Forelimb muscle (tissue), 1 donor: Measurements from ENCODE around the gene KNOP1. TPM values are rescaled to one million over a fixed set of nuclear protein-coding genes. Genes with fewer than 3 reads are reported as not detected.

ENCODE experiments used
- DNase-seq: peaks from one replicate; pipeline ENCODE4 v3.0.0-alpha.2; 2013; ENCODE audit warnings: low read depth
- polyA plus RNA-seq: library from polyadenylated mRNA; unstranded; fragments of 120-200 nt; gene quantifications from one replicate; pipeline ENCODE4 v1.2.1, GENCODE V29; 2013; ENCODE audit not compliant: insufficient read length

The KNOP1 gene, protein sequence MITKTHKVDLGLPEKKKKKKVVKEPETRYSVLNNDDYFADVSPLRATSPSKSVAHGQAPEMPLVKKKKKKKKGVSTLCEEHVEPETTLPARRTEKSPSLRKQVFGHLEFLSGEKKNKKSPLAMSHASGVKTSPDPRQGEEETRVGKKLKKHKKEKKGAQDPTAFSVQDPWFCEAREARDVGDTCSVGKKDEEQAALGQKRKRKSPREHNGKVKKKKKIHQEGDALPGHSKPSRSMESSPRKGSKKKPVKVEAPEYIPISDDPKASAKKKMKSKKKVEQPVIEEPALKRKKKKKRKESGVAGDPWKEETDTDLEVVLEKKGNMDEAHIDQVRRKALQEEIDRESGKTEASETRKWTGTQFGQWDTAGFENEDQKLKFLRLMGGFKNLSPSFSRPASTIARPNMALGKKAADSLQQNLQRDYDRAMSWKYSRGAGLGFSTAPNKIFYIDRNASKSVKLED
- 30.6 TPM for polyA plus RNA-seq

DNA sequence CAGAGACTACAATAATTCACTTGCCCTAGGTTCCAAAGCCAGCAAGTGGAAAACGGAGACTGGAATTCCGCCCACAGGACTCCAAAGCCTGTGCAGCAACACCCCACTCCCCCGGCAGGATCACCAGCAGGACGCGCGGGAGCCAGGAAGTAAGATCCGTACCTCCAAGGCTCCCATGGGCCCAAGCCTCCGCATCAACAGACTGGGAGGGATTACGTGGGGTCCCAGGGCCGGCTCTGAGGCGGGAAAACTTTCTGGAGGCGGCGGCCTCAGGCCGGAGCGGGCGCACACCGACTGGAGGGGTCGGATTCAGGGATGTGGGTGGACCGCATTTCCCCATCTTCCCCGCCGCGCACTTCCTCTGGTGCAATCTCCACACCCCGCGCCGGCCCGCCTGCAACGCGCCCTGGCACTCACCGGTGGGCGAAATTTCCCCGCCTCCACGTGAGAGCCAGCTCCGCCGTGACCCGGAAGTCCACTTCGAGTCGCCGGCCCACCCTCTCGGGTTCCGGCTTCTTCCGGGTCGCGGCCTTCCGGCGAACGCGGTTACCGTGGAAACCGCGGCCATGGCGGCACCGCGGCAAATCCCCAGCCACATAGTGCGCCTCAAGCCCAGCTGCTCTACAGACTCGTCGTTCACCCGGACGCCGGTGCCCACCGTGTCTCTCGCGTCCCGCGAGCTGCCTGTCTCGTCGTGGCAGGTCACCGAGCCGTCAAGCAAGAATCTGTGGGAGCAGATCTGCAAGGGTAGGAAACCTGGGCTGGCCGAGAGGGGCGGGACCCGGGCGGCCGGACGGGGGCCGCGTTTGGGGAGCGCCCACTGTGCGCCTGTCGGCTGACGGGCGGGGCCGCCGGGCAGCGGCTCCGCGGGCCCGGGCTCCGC lies at the start of gene KNOP1, which contains the start of gene IQCK:
Gene KNOP1 (minus strand): TSS at position 487 of the 883 bp plus-strand sequence. CDS start 3,192 bp downstream, outside the sequence.
Gene IQCK (plus strand): TSS at position 531 of the 883 bp plus-strand sequence. CDS start 36 bp downstream, at position 567.
- peak; percentile 77 for DNase-seq

GRCh38 chr16:19767497-19767896 lies 49.5 kb upstream of the KNOP1 start:
- no peak for DNase-seq

- DNase-seq: no peak
Observed at GRCh38 chr16:19766988-19767387, 49.0 kb upstream of the KNOP1 start.

GRCh38 chr16:19766554-19766884 lies 48.5 kb upstream of the KNOP1 start:
- DNase-seq: no peak

DNA sequence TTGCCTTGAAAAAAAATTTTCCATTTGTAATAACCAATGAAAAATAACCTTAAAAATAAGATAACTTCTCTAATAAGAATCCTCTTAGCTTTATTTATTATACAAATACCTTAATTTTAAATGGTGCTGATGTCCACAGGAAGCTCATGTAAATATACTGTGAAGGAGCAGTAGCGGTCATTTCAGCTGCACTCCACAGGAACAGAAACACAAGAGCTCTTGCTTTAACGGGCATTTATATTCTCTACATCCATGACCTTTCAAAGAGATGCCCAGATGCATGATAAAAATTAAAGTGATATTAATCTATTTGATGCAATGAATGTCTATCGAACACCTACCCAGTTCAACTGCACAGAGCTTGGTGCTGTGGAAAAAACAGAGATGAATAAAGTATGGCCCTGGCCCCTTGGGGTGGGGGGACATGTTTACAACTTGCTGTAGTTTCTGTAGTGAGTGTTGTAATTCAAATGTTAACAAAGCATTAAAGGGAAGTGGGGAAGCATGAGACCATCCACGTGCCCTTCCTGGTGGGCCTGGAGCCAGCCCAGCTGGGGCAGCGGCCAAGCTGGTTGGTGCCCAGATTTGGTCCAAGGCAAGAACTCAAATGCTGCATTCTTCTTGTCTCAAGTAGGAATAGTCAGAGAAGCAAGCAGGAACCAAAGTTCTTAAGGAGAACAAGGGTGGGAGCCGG lies 48.0 kb upstream of the KNOP1 start:
- DNase-seq: no peak

- no peak for DNase-seq
Observed at GRCh38 chr16:19760356-19761060, 42.5 kb upstream of the KNOP1 start.

- DNase-seq: no peak
Observed at GRCh38 chr16:19757762-19758595, 40.0 kb upstream of the KNOP1 start.

DNA sequence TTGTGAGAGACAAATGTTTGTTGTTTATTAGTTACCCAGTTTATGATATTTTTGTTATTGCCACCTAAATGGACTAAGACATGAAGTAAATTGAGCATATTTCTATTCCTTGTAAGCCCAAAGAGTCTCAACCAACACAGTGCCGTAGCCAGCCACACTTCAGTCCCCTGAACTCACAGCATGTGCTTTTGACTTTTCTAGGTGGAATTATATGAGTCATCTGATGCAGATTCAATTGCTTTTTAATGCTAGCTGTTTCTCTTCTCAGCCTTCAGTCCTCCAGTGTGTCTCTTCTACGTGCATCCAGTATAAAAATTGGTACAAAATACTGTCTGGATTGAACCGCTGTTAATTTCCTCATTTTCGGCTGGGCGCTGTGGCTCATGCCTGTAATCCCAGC lies 39.0 kb upstream of the KNOP1 start:
- no peak for DNase-seq

DNA sequence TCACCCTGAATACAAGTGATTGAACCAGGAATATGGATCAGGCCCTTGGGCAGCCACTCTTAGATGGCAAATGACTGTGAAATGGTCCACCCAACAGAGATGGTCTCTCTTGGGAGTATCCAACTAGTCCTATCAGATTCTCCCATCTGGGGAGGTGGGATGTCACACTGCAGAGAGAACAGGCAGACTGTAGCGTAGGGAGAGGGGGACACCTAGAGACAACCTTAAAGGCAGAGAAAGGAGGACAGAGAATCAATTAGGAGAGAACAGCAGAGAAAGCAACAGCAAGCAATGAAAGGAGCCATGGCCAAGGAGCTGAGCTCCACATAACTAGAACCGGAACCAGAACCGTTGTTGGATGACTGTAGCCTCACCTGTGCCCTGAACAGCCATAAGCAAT lies 37.2 kb upstream of the KNOP1 start:
- DNase-seq: no peak

- DNase-seq: no peak
Observed at GRCh38 chr16:19754644-19755036, 36.6 kb upstream of the KNOP1 start.

GRCh38 chr16:19753815-19754643 lies 36.0 kb upstream of the KNOP1 start:
- DNase-seq: no peak

GRCh38 chr16:19751478-19752385 lies 33.7 kb upstream of the KNOP1 start:
- DNase-seq: no peak

- DNase-seq: no peak
Observed at GRCh38 chr16:19749571-19750080, 31.6 kb upstream of the KNOP1 start.

- DNase-seq: no peak
Observed at GRCh38 chr16:19748389-19749168, 30.6 kb upstream of the KNOP1 start.

DNA sequence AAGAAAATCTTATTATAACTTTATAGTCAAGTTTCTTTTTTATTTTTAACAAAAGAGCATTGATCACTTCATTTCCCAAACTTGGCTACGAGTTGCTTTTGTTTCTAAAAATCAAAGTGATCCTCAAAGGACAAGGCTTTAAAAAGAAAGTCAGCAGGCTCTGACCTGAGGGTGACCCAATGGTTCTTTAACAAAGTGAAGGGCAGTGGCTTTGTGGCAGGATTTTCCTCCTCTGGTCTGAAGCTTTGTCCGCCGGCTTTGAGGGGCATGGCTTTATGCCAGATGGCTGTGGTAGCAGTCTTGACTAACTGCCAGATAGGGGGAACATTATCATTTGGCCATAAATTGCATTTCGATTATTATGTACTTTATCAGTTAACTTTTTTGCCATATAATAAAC lies 28.5 kb upstream of the KNOP1 start:
- no peak for DNase-seq

GRCh38 chr16:19745286-19746010 lies 27.4 kb upstream of the KNOP1 start:
- DNase-seq: no peak

GRCh38 chr16:19744670-19745069 lies 26.6 kb upstream of the KNOP1 start:
- no peak for DNase-seq
